Parathyroid adenoma (tissue), 2 donors: ENCODE data around the gene CTBP1.

Experiments
- H2AFZ ChIP-seq: fragments of 300-600 bp; sonication (generic); one replicate; pipeline ENCODE4 v1.7.0; 2017; ENCODE audit warnings: antibody characterized with exemption, mild to moderate bottlenecking
- H3K27ac ChIP-seq: fragments of 300-600 bp; sonication (generic); one replicate; pipeline ENCODE4 v1.7.0; 2017
- H3K27me3 ChIP-seq: fragments of 300-600 bp; sonication (generic); one replicate; pipeline ENCODE4 v1.7.0; 2017; ENCODE audit warnings: low read length; ENCODE audit not compliant: control insufficient read depth, insufficient read depth
- H3K36me3 ChIP-seq: fragments of 300-600 bp; sonication (generic); one replicate; pipeline ENCODE4 v1.7.0; 2017; ENCODE audit warnings: low read length; ENCODE audit not compliant: control insufficient read depth, insufficient read depth
- H3K4me1 ChIP-seq: fragments of 300-600 bp; sonication (generic); one replicate; pipeline ENCODE4 v1.7.0; 2017; ENCODE audit warnings: control low read depth
- H3K4me2 ChIP-seq: fragments of 300-600 bp; sonication (generic); one replicate; pipeline ENCODE4 v1.7.0; 2017; ENCODE audit warnings: low read length
- H3K4me3 ChIP-seq: fragments of 300-600 bp; sonication (generic); one replicate; pipeline ENCODE4 v1.7.0; 2017; ENCODE audit warnings: low read depth, low read length
- H3K79me2 ChIP-seq: fragments of 300-600 bp; sonication (generic); one replicate; pipeline ENCODE4 v1.7.0; 2017; ENCODE audit warnings: control low read depth
- H3K9ac ChIP-seq: fragments of 300-600 bp; sonication (generic); one replicate; pipeline ENCODE4 v1.7.0; 2017; ENCODE audit warnings: mild to moderate bottlenecking
- H3K9me3 ChIP-seq: fragments of 300-600 bp; sonication (generic); one replicate; pipeline ENCODE4 v1.7.0; 2017; ENCODE audit warnings: low read length; ENCODE audit not compliant: control insufficient read depth
- TF ChIP-seq, protein P1 (sequence below): fragments of 300-600 bp; sonication (generic); IDR thresholded peaks from one replicate; pipeline ENCODE4 v1.7.0; 2017; ENCODE audit warnings: antibody characterized with exemption, mild to moderate bottlenecking
- donor health status: primary hyperparathyroidism.

CTBP1 gene

DNA sequence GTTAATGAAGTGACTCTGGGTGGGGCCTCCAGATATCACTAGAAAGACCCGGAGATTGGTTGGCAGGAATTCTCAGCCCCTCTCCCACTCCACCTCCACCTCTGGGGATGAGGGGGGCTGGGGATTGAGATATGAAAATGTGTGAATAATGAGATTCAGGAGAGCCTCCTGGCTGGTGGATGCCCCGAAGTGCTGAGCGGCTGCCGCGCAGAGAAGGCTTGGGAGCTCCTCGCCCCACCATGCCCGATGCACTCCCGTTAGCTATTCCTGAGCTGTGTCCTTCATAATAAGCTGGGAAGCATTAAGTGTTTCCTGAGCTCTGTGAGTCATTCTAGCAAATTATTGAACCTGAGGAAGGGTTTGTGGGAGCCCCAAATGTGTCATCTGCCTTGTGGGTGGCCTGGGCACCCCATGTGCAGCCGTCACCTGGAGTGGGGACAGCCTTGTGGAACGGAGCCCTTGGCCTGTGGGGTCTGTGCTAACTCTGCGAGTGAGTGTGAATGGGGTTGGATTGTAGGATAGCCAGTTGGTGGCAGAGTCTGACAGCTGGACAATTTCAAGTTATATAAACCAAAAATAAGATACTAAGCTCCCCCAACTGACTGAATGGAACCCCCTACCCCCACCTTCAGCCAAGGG lies 36.3 kb upstream of the CTBP1 start:
- H3K4me2 ChIP-seq: no peak overlapping the region
- H3K4me3 ChIP-seq: no peak overlapping the region
- H3K9me3 ChIP-seq: no peaks in the 10 kb centered on the region
- TF ChIP-seq, protein P1, sequence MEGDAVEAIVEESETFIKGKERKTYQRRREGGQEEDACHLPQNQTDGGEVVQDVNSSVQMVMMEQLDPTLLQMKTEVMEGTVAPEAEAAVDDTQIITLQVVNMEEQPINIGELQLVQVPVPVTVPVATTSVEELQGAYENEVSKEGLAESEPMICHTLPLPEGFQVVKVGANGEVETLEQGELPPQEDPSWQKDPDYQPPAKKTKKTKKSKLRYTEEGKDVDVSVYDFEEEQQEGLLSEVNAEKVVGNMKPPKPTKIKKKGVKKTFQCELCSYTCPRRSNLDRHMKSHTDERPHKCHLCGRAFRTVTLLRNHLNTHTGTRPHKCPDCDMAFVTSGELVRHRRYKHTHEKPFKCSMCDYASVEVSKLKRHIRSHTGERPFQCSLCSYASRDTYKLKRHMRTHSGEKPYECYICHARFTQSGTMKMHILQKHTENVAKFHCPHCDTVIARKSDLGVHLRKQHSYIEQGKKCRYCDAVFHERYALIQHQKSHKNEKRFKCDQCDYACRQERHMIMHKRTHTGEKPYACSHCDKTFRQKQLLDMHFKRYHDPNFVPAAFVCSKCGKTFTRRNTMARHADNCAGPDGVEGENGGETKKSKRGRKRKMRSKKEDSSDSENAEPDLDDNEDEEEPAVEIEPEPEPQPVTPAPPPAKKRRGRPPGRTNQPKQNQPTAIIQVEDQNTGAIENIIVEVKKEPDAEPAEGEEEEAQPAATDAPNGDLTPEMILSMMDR: no peak
- no peak overlapping the region for H2AFZ ChIP-seq
- H3K27me3 ChIP-seq: no peaks in the 10 kb centered on the region
- H3K9ac ChIP-seq: no peak overlapping the region
- H3K36me3 ChIP-seq: no peaks in the 10 kb centered on the region
- H3K27ac ChIP-seq: no peak overlapping the region
- H3K4me1 ChIP-seq: no peaks in the 10 kb centered on the region
- no peaks in the 10 kb centered on the region for H3K79me2 ChIP-seq

DNA sequence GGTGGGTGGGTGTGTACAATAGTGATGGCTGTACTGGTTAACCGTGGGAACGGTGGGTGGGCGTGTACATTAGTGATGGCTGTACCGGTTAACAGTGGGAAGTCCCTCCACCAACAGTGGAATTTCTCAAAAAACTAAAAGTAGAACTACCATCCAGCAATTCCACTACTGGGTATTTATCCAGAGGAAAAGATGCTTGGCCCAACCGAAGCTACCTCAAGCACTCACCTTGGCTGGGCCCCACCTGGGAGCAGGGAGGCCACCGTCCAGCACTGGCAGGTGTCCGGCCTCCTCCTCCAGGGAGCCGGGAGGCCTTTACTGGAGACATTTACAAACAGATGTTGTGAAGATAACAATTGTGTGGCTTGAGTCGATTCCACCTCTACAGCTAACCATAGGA lies 34.8 kb upstream of the CTBP1 start:
- Histone ChIP-seq H3K9me3 (no peaks in the 10 kb centered on the region), H3K79me2 (no peaks in the 10 kb centered on the region), H3K4me2 (no peak overlapping the region), H3K27ac (no peak overlapping the region), H2AFZ (no peak overlapping the region), H3K9ac (no peak overlapping the region), H3K4me3 (no peak overlapping the region), H3K4me1 (no peaks in the 10 kb centered on the region), H3K27me3 (no peaks in the 10 kb centered on the region), H3K36me3 (no peaks in the 10 kb centered on the region)
- TF ChIP-seq, protein P1: no peak

DNA sequence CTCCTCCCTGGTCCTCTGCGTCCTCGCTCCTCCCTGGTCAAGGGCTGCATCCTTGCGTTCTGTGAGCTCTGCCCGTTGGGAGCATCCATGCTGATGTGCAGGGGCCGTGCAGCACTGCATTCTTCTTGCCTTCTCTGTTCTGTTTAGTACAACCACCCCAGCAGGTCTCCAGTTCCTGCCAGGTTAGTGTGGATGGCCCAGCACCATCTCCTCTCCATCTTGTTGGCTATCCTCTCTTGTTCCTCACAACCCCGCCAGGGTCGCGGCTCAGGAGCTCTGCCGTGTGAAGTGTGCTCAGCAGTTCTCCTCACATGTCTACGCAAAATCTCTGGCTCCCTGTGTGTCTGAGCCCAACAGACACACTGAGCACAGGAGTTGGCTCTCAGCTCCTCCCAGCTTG lies 30.3 kb upstream of the CTBP1 start:
- Histone ChIP-seq H3K27me3 (no peaks in the 10 kb centered on the region), H3K9me3 (no peaks in the 10 kb centered on the region), H3K4me1 (no peaks in the 10 kb centered on the region), H3K9ac (no peak overlapping the region), H3K36me3 (no peaks in the 10 kb centered on the region), H3K4me3 (no peak overlapping the region), H3K27ac (no peak overlapping the region), H3K4me2 (no peak overlapping the region), H2AFZ (no peak overlapping the region), H3K79me2 (no peaks in the 10 kb centered on the region)
- TF ChIP-seq, protein P1: no peak

DNA sequence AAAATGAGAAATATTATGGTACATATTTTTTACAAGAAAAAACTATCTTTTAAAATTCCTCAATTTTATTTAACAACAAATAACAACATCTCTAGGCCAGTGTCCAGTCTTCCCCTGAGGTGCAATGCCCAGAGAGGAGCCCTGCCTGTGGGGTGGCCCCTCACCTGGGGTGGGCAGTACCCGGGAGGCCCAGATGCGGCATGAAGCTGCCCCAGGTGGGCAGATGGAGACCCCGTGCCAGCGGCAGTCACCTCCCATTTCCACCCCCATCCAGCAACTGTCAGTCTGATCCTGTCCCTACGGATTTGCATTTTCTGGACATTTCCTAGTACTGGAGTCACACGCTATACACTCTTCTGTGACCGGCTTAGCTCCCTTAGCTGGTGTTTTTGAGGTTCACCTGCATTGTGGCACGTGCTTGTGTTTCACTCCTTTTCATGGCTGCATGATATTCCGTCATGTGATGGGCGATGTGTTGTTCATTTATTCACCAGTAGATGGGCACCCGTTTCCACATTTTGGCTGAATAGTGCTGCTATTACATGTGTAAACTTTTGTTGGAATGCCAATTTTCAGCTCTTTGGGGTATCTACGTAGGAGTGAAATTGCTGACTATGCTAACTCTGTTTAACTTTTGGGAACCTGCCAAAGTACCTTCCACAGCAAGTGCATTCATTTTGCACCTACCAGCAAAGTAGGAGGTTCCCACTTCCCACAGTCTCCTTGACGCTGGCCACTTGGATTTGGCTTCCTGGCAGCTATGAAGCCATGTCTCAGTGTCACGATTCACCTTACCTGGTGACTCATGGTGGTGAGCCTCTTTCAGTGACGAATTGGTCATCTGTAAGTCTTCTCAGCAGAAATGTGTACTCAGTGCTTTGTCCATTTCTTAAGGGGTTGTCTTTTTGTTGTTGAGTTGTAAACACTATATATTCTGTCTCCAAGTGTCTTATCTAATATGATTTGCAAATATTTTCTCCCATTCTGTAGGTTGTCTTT lies 29.0 kb upstream of the CTBP1 start:
- Histone ChIP-seq H2AFZ (no peak overlapping the region), H3K4me2 (no peak overlapping the region), H3K27me3 (no peaks in the 10 kb centered on the region), H3K27ac (no peak overlapping the region), H3K4me3 (no peak overlapping the region), H3K9me3 (no peaks in the 10 kb centered on the region), H3K4me1 (no peaks in the 10 kb centered on the region), H3K36me3 (no peaks in the 10 kb centered on the region), H3K79me2 (no peaks in the 10 kb centered on the region), H3K9ac (no peak overlapping the region)
- TF ChIP-seq, protein P1: no peak
